ENCODE data around the gene ACTL7B.
"Not testable (repeated sequence)": the region's sequence is repeated elsewhere in the genome, so short reads cannot be mapped to it uniquely, and the experiment has no call there.

ACTL7B gene

DNA sequence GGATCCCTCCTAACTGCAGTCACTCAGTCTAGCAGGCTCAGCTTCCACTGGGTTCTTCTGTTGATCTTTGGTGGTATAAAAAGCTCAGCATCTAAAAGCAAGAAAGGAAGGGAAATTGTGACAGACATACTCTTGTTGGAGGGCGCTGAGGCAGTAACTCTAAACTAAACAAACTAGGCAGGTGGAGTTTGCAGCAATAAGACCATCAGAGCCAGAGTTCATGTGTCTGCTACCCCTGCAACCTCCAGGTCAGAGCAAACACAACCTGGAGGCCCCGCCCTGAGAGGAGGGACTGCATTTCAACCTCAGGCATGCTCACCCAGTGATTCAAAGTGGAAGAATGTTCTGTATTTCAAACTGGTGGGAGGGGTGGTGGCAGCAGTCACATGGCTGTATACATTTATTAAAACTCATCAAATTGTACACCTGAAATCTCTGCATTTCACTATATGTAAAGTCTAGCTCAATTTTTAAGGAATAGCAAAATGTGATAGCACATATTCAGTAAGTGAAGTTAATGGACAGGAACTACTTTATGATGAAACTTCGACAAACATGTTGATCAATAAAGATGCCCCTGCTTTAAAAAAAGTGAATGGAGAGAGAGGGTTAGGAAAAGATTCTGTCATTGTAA lies 13.4 kb upstream of the ACTL7B start:
- no peak for DNase-seq (ENCODE audit: low spot score)

DNA sequence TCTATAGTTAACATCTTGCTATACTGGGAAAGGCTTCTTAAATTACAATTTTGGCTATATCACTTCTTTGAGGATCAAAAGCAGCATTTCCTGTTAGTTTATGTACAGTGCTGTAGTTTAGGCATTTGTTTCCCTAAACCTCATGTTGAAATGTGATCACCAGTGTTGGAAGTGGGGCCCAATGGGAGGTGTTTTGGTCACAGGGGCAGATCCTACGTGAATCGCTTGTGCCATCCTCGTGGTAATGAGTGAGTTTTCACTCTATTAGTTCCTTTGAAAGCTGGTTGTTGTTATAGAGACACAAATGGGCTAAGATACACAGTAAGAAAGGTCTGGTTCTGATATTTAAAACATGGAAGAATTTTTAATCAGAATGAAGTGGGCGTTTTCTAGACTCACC lies 12.0 kb upstream of the ACTL7B start:
- no peak for DNase-seq (ENCODE audit: low spot score)

DNA sequence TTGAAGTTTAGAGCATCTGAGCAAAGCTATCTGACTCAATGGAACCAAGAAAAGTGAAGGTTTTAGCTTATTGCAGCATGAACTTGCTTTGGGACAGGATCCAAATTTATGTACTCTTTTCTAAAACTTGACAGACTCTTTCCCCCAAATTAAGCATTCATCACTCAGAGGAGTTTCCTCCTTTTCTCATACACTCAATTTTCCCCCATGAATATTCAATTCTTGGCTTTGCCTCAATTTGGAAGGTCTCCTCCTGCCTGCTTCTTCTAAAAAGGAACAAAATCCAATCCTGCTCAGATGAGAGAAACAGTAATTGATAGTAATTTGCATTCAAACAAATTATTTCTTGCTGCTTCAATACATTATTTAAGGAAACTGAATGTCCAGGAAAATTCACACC lies 11.3 kb upstream of the ACTL7B start:
- no peak for DNase-seq (ENCODE audit: low spot score)

DNA sequence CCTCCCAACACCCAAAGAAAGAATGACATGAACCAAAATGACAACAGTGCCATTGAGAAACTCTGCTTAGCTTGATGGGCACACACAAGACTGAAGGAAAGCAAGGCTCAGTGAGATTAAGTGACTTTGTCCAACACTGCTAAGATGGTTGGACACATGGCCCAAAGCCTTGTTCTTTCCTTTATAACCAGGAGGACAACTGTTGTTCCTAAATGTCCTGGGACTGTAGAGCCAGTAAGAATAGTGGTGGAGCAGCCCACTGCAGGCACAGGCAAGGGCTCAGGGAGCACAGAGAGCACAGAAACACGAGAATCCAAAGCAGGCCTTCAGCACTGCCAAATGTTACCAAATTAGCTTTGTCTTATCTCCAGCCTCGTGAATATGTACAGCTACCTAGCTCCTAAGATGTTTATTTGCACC lies 10.2 kb upstream of the ACTL7B start:
- DNase-seq (ENCODE audit: low spot score): no peak

DNA sequence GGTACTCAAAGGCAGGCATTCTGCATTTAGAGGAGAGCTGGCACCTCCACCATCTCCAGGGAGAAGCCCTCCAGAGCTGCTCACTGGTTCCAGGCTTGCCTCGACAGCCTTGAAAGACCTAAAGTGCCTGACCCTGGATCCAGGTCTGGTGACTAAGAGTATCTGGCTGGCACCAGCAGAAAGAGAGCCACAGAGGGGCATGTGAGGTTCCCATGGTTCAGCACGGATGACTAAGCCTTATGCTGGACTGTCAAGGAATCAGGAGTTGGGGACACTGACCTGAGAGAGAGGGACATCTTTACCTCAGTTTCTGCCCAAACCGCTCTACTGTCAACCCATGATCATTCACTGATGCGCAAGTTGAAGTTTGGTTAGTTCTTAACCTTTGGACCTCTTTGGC lies 9.3 kb upstream of the ACTL7B start:
- DNase-seq (ENCODE audit: low spot score): no peak

DNA sequence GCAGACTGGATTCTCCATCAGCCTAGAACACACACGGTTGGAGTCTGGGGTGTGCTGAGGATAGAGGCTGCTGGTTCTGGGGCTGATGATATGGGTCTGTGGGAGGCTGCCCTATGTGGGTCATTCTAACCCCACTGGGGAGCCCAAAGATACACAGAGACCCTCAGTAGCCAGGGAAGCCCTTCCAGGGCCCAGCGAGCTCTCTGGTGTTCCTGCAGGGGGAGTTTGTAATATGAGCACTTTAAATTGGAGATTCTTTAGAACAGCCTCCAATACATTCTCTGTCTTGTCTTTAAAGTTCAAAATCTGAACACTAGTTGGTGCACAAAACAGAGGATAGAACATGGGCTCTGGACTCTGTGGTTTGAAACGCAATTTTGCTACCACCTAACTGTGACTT lies 8.7 kb upstream of the ACTL7B start:
- no peak for DNase-seq (ENCODE audit: low spot score)

DNA sequence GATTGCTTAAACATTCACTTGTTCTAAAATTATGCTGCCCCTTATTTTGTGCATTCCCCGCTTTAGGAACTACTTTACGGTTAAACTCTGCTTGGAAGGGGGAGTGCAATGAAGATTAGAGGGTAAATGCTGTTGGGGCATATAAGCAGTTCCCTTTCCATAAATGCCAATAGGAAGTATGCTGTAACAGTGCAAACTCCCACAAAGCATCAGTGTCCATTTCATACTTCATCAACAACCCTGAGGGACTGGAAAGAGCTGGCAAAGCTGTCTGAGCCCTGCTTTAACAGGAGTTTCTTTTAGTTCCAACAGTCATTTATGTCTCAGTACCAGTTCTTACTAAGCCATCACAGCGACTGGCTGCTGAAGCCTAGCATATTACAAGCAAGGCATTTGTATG lies 8.1 kb upstream of the ACTL7B start:
- no peak for DNase-seq (ENCODE audit: low spot score)

DNA sequence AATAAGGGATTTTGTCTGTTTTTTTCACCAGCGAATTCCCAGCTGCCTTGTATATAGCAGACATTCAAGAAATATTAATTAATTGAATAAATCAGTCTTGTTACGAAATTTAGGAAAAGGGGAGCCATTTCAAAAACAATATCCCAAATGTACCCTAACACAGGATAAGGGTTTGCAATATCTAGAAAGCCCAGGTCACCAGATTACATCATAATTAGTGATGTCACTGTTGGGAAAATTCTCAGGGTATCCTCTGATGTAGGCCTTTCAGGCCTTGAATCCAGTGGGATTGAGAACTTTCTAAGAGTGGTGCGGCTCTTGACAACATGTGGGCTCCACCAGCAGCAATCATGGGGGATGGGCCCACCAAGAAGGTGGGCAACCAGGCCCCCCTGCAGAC lies 6.2 kb upstream of the ACTL7B start, which contains the start of gene ACTL7A:
ACTL7A (plus strand) TSS at position 270 of the 400 bp plus-strand sequence; CDS start at position 327, 57 bp downstream.
- DNase-seq (ENCODE audit: low spot score): no peak

DNA sequence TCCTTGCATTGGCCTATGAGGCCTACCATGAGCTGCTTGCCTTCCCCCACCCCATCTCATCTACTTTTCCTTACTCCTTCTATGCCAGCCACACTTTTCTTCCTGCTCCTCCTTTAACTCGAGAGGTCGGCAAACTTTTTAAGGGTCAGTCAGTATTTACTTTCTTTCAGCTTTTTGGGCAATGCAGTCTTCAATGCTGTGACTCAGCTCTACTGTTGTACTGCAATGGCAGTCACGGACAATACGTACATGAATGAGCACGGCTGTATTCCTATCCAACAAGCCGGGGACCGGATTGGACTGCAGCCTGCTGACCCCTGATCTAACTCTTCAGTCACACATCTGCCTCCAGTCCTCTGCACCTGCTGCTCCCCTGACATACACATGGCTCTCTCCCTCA lies 5.7 kb upstream of the ACTL7B start:
- no peak for DNase-seq (ENCODE audit: low spot score)

DNA sequence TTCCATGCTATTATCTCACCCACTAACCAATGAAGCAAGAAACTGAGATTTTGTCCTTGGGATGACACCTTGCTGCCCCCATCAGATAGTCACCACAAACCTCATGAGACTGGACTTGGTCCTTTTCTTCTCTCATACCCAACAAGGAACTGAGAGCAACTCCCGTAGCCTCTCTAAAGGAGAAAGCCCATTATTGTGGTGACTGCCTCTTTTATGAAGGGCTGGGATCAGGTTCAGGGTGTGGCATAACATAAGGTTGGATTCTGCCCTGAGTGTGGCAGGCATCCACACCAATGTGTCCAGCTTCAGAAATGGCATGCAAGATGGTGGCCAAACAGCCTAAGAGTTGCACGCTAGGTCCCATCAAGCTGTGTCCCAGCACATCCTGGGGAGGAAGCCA lies 5.0 kb upstream of the ACTL7B start:
- no peak for DNase-seq (ENCODE audit: low spot score)

DNA sequence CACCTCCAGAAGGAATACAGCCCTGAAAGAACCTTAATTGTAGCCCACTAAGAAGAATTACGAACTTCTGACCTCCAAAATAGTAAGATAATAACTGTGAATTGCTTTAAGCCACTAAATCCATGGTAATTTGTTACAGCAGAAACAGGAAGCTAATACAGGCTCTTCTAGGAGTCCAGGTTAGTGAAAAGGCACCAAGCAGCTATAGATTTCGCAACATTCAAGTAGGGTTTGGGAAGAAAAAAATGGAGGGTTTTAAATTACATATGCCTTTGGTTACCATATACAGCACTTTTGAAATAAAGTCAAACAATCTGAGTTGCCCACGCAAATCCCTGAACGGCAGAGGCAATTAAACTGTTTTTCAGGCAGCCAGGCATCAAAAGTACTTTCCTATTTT lies 4.6 kb upstream of the ACTL7B start:
- no peak for DNase-seq (ENCODE audit: low spot score)

DNA sequence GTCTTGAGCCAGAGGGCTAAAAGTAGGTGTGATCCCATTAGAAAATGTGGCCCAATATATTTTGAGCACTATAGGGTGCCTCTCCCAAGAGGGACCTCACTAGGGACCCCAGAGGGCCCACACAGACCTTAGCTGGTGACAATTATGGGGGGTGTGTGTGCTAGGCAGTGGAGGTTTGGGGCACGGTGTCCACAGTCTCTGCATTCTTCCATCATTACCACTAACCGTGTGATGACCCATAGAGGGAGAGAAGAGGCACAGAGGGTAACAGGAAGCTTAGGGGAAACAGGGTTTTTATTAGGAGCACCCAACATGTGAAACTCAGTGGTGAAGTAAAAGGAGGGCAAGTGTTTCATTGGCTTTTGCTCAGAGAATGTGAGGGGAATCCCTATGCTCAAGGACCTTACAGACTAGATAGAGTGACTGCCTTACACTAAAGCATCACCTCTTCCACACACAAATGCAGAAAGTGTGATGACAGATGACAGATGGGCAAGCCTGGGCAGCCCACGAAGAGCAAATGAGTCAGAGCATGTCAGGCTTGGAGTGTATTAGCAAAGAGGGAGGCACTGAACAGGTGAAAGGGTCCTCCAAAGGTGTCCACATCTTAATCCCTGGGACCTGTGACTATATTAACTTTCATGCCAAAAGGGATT lies 3.8 kb upstream of the ACTL7B start:
- no peak for DNase-seq (ENCODE audit: low spot score)

DNA sequence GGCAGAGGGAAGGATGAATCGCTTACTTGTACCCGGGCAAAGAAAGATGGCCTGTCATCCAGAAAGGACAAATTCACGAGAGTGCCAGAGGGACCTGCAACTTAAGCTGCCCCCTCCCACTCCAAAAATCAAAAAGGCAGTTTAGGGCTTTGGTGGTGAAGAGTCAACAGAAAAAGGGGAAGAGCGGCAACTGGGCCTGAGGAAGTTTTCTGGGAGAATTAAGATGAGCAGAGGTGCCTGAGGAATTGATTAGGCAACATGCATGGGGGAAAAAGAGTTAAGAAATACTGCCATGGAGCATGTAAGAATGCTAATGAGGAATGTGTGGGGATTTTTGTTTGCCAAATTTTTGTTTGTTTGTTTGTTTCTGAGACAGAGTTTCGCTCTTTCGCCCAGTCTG lies 1.8 kb upstream of the ACTL7B start:
- DNase-seq (ENCODE audit: low spot score): no peak

DNA sequence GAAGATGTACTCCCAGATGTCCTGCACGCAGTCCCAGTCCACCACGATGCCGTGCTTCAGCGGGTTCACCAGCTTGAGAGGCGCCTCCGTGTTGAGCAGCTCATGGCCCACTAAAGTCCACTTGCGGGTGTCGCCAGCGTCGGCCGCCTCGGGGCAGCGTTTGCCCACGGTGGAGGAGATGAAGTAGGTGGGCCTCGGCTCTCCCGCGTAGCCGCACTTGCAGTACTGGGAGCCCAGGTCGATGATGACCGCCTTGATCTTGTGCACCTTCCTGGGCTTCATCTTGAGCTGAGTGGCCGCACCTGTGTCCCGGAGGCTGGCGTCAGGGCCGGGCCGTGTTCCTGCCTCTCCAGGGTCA lies 278 bp downstream of the ACTL7B start:
- DNase-seq (ENCODE audit: low spot score): no peak

DNA sequence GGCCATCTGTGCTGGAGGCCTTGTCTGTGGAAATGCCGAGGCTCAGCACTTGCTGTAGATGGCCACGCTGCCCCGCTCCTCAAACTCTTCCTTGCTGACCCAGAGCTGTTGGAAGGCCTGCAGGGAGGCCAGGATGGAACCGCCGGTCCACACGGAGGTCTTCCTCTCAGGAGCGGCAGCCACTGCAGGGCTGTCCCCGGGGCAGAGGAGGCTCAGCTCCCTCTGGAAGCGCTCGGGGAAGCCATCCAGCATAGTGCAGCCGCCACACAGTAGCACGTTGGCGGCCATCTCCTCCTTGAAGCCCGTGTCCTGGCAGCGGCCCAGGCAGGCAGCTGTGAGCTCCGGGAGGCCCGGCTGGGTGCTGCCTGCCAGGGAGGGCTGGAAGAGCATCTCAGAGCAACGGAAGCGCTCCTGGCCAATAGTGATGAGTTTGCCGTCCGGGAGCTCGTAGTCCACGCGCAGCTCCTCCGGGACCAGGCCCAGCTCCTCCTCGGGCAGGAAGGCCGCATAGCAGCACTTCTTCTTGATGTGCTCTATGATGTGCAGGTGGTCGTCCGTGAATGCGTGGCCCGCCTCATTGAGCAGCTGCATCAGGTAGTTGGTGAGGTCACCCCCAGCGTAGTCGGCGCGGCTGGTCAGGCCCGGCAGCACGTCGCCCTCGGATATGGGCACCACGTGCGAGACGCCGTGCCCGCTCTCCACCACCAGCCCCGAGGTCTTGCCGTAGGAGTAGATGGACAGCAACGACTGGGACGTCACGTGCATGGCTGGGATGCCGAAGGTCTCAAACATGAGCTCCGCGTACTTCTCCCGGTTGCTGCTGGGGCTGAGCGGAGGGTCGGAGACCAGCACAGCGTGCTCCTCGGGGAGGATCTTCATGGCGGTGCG lies 901 bp downstream of the ACTL7B start:
- DNase-seq (ENCODE audit: low spot score): no peak

DNA sequence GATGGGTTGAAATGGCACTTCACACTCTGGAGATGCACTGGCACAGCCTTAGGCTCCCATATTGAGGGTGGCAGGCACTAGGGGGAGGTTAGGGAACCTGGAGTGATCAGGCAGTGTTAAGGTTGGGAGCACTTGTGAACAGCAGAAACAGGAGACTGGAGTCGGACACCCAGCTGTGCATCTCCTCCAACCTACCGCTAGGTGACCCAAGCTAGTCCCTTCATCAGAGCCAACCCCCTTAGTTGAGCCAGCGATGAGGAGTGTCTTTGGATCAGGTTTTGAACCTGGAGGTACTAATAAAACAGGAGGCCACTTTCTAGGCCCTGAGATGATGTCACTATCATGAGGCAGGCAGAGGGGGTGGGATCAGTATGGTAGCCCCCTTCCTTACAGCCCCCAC lies 1.7 kb downstream of the ACTL7B start:
- DNase-seq (ENCODE audit: low spot score): no peak

DNA sequence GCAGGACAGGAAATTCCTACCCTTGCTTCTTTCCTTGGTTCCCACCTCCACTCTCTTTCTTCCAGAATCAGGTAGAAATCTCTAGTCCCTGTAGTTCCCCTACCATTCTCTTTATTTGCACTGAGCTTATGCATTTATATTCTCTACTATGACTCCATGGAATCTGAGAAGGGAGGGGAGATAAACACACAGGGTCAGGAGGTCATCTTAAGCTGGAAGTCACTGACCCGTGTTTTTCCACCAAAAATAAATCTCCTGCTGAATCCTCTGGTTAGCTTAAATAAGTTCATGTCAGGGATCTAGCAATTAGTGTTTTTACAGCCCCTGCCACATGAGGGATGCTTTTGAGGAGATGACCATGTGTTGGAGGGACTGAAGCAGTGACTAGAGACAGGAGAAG lies 3.7 kb downstream of the ACTL7B start:
- no peak for DNase-seq (ENCODE audit: low spot score)

DNA sequence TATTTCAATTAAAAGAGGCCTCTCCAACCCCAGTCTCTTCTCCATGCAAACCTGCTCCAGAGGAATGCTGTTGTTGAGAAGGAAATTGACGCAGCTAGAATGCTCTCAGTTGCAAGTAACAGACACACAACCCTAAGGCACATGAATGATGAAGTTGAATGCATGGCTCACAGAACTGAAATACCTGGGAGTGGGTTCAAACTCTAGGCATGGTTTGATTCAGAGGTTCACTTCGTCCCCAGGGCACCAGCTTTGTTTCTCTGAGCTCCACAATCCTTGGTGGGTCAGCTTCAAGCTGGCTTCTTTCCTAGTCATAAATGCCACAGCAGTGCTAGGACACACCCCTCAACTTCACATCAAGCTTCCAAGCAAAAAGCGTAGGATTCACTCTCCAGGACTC lies 4.6 kb downstream of the ACTL7B start:
- DNase-seq (ENCODE audit: low spot score): no peak

DNA sequence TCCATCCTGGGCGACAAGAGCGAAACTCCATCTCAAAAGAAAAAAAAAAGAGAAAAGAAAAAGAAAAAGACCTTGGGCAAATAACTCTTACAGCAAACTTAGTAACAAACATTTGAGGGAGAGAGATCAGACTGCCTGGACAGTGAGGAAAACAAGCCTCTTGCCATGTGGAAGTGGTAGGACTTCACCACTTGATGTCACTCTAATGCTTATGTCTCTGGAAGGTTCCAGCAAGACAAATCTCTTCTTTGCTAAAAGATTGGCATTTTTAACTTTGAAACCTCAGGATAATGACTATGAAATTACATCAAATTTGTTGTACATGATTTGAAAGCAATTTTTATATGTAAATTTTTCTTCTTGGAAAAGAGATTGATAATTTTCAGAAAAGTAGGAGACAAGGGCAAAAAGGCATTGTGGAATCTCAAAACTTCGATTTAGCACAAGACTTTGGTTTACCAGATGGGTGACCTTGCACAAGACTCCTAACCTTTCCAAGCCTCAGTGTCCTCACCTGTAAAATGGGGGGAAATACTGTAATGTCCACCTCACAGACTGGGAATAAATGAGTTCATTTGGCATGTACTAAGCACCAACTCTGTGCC lies 5.4 kb downstream of the ACTL7B start:
- no peak for DNase-seq (ENCODE audit: low spot score)

DNA sequence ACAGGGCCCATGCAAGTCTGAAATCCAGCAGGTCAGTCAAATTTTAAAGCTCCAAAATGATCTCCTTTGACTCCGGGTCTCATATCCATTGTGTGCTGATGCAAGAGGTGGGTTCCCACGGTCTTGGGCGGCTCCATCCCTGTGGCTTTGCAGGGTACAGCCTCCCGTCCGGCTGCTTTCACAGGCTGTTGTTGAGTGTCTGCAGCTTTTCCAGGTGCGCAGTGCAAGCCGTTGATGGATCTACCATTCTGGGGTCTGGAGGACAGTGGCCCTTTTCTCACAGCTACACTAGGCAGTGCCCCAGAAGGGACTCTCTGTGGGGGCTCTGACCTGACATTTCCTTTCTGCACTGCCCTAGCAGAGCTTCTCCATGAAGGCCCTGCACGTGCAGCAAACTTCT lies 7.5 kb downstream of the ACTL7B start:
- not testable (repeated sequence) for DNase-seq (ENCODE audit: low spot score)

DNA sequence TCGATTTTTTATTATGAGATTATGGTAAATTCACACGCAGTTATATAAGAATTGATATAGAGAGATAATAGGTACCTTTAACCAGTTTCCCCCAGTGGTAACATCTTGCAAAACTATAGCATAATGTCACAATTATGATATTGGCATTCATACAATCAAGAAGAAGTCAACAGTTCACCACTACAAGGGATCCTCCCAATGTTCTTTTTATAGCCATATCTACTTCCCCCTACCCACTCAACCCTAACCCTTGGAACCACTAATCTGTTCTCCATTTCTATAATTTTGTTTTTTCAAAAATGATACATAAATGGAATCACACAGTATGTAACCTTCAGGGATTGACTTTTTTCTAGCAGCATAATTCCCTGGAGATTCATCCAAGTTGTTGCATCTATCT lies 9.8 kb downstream of the ACTL7B start:
- no peak for DNase-seq (ENCODE audit: low spot score)

DNA sequence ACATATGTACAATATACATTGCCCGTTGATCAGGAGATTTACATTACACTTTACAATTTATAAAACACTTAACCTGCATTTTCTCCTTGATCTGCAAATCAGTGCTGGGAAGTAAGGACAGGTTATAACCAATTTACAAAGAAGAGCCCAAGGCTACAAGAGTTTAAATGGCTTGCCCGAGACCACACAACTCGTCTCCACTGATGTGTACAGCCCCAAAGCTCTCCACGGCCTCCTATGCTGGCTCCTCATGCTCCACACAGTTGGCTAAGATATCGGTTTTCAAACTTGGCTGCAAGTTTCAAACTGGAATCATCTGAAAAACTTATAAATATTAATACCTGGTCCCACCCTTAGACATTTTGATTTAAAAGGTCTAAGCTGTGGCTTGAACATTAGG lies 10.3 kb downstream of the ACTL7B start:
- no peak for DNase-seq (ENCODE audit: low spot score)

DNA sequence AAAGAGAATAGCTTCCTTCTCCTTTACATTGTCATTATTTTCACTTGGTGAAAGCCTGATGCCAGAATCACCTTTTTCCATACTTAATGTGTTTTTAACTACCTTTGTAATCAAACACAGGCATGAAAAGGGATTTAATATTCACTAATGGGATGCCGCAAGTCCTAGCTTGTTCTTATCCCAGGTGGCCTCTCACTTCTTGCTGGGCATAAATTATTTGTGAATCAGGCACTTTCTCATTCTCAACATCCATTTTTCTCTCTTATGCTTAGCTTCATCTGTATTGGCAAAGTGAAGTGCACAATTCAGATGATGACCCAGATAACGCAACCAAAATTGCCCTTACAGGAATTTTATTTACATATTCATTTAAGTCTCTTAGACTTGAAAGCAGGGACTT lies 10.9 kb downstream of the ACTL7B start:
- DNase-seq (ENCODE audit: low spot score): no peak

Measured in germinal center (tissue), 1 donor.